Fibroblast of skin of right quadriceps (primary cell): ENCODE measurements around the gene HLA-DRA.

ENCODE experiments used
- DNase-seq: peaks from one replicate; pipeline ENCODE4 v3.0.0-alpha.2; 2013

The HLA-DRA gene

GRCh38 chr6:32483968-32484613 lies 44.4 kb downstream of the HLA-DRA start:
- no peak for DNase-seq

DNA sequence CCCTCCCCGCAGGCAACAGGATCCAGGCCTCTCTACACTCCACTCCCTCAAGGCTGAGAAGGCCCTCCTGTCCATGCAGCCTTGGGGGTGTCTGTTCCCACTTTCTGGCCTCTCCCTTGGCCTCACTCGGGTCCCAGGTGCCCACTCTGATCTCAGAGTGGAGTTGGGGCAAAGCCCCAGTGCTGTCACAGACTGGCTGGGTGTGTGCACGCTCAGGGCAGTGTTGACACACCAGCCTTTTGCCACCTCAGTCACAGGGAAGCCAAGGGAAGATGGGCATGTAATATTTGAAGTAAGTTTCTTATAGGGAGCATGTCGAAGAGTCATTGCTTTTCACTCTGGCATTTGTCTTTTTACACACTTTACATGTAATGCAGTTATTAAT lies 44.9 kb downstream of the HLA-DRA start:
- DNase-seq: no peak

DNA sequence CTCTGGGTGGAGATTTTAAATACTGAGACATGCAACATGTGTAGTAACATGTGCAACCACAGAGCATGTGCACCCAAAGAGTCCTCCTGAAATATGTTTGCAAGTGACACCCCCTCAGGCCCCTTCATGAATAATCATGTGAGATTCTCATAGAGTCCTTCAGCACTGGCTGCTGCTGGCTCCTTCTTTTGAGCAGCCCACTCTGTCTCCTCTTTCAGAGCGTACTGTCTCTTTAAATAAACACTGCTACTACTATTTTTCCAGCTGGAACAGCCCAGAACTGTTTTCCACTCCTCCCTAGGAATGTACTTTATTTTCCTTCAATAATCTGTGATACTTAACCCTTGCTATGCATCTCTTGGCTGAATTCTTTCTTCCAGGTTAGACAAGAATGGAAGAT lies 48.4 kb downstream of the HLA-DRA start:
- no peak for DNase-seq

GRCh38 chr6:32491700-32492099 lies 52.0 kb downstream of the HLA-DRA start:
- DNase-seq: no peak

GRCh38 chr6:32492351-32492750 lies 52.7 kb downstream of the HLA-DRA start:
- DNase-seq: no peak
